ENCODE measurements around the gene IRF5. TPM values are rescaled to one million over a fixed set of nuclear protein-coding genes. Genes with fewer than 3 reads are reported as not detected.

IRF5 gene
- polyA plus RNA-seq, 1 donor (not counting 4 experiments of a cell fraction or from before 2014, with no cell fraction given) = 0.88 TPM

DNA sequence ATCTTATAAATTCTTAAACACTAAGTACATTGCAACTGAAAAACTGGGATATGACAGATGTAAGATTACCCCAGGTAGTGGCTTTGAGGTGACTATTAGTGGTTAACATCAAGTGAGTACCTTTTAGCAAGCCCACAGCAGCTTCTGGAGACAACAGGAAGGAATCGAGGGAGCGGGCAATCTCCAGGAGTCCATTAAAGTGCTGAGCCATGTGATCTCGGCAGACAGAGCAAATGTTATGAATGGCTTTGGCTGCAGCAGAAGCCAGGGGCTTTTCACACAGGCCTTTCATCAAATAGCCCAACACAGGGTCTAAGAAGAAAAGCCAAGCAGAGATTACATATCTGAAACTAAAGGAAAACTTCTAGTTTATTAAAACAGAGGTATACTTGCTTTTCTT is 48.9 kb downstream of the IRF5 start:
- Histone ChIP-seq H4K20me1 (ENCODE audit: control insufficient read depth, extremely low read depth, insufficient read depth, low read length) (no peaks in the 10 kb centered on the region), H2AFZ (ENCODE audit: control insufficient read depth, low read length) (no peak overlapping the region), H3K4me2 (ENCODE audit: control insufficient read depth, extremely low read depth, insufficient read depth, low read depth, low read length) (no peak overlapping the region), H3K27me3 (ENCODE audit: control insufficient read depth, extremely low read depth, insufficient read depth, low read length) (no peaks in the 10 kb centered on the region), H3K9me1 (ENCODE audit: control insufficient read depth, extremely low read depth, insufficient read depth, low read length) (no peaks in the 10 kb centered on the region), H3K36me3 (ENCODE audit: control insufficient read depth in 2 of 2, extremely low read depth in 1 of 2, insufficient read depth in 2 of 2, low read length in 2 of 2) (peaks cover 15 to 24% of the 10 kb centered on the region in 2 experiments), H3K9ac (ENCODE audit: control insufficient read depth, extremely low read depth, insufficient read depth, low read length) (no peak overlapping the region), H3K79me2 (ENCODE audit: control insufficient read depth, insufficient read depth, low read length) (no peaks in the 10 kb centered on the region), H3K9me3 (ENCODE audit: control insufficient read depth, low read depth, low read length) (no peaks in the 10 kb centered on the region), H3K4me1 (ENCODE audit: control insufficient read depth, extremely low read depth, insufficient read depth, low read length) (no peaks in the 10 kb centered on the region), H3K4me3 (ENCODE audit: control insufficient read depth in 2 of 3, extremely low read depth in 1 of 3, insufficient read depth in 2 of 3, low read depth in 1 of 3, low read length in 3 of 3) (no peak overlapping the region), H3K27ac (ENCODE audit: control insufficient read depth, insufficient read depth, low read length) (no peak overlapping the region)
- dilution Hi-C loops (cut with MboI; ENCODE audit: extremely low pct_ligation_motif_present, low sequenced_read_pairs) = no loop called here
- DNase-seq (ENCODE audit: low read depth, low spot score) = no peak
- FAIRE-seq = no peak
- TF ChIP-seq EZH2 (IDR thresholded peaks at IDR 0.05; ENCODE audit: low read length) = no peak
- TF ChIP-seq, protein P1, sequence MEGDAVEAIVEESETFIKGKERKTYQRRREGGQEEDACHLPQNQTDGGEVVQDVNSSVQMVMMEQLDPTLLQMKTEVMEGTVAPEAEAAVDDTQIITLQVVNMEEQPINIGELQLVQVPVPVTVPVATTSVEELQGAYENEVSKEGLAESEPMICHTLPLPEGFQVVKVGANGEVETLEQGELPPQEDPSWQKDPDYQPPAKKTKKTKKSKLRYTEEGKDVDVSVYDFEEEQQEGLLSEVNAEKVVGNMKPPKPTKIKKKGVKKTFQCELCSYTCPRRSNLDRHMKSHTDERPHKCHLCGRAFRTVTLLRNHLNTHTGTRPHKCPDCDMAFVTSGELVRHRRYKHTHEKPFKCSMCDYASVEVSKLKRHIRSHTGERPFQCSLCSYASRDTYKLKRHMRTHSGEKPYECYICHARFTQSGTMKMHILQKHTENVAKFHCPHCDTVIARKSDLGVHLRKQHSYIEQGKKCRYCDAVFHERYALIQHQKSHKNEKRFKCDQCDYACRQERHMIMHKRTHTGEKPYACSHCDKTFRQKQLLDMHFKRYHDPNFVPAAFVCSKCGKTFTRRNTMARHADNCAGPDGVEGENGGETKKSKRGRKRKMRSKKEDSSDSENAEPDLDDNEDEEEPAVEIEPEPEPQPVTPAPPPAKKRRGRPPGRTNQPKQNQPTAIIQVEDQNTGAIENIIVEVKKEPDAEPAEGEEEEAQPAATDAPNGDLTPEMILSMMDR (optimal IDR thresholded peaks at IDR 0.05 in 1 of 3, IDR thresholded peaks at IDR 0.05 in 1 of 3, conservative IDR thresholded peaks at IDR 0.05 in 1 of 3; ENCODE audit: extremely low read depth in 1 of 3, insufficient read depth in 2 of 3, low read length in 3 of 3) = no peak

DNA sequence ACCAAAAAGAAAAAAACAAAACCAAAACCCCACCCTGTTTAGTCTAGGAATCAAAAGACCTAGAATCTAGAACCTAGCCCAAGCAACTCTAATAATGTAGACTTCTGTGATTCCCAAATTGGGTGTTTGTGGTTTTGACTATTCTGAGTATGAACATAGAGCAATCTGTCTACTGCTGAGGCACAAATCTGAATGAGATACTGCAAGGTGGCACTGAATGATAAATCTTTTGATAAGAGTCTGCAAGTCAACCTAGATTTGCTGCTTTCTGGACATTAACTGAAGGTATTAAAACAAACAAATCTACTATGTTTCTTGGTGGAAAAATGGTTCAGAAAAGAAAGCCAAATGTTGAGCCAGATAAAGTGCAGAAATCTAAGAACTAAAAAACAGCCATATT is 50.6 kb downstream of the IRF5 start:
- no peak overlapping the region for H3K4me3 ChIP-seq (ENCODE audit: control insufficient read depth in 2 of 3, extremely low read depth in 1 of 3, insufficient read depth in 2 of 3, low read depth in 1 of 3, low read length in 3 of 3)
- H2AFZ ChIP-seq (ENCODE audit: control insufficient read depth, low read length) = no peak overlapping the region
- DNase-seq (ENCODE audit: low read depth, low spot score) = no peak
- TF ChIP-seq, protein P1 (optimal IDR thresholded peaks at IDR 0.05 in 1 of 3, IDR thresholded peaks at IDR 0.05 in 1 of 3, conservative IDR thresholded peaks at IDR 0.05 in 1 of 3; ENCODE audit: extremely low read depth in 1 of 3, insufficient read depth in 2 of 3, low read length in 3 of 3) = no peak
- no peak for TF ChIP-seq EZH2 (IDR thresholded peaks at IDR 0.05; ENCODE audit: low read length)
- no peaks in the 10 kb centered on the region for H4K20me1 ChIP-seq (ENCODE audit: control insufficient read depth, extremely low read depth, insufficient read depth, low read length)
- peaks cover 13 to 19% of the 10 kb centered on the region in 2 experiments for H3K36me3 ChIP-seq (ENCODE audit: control insufficient read depth in 2 of 2, extremely low read depth in 1 of 2, insufficient read depth in 2 of 2, low read length in 2 of 2)
- no peaks in the 10 kb centered on the region for H3K27me3 ChIP-seq (ENCODE audit: control insufficient read depth, extremely low read depth, insufficient read depth, low read length)
- FAIRE-seq = no peak
- H3K79me2 ChIP-seq (ENCODE audit: control insufficient read depth, insufficient read depth, low read length) = no peaks in the 10 kb centered on the region
- H3K4me2 ChIP-seq (ENCODE audit: control insufficient read depth, extremely low read depth, insufficient read depth, low read depth, low read length) = no peak overlapping the region
- dilution Hi-C loops (cut with MboI; ENCODE audit: extremely low pct_ligation_motif_present, low sequenced_read_pairs) = no loop called here
- no peaks in the 10 kb centered on the region for H3K9me3 ChIP-seq (ENCODE audit: control insufficient read depth, low read depth, low read length)
- H3K9ac ChIP-seq (ENCODE audit: control insufficient read depth, extremely low read depth, insufficient read depth, low read length) = no peak overlapping the region
- no peak overlapping the region for H3K27ac ChIP-seq (ENCODE audit: control insufficient read depth, insufficient read depth, low read length)
- H3K4me1 ChIP-seq (ENCODE audit: control insufficient read depth, extremely low read depth, insufficient read depth, low read length) = no peaks in the 10 kb centered on the region
- H3K9me1 ChIP-seq (ENCODE audit: control insufficient read depth, extremely low read depth, insufficient read depth, low read length) = no peaks in the 10 kb centered on the region
